ENCODE results near the gene C10orf53.
"Not testable (repeated sequence)": the region's sequence is repeated elsewhere in the genome, so short reads cannot be mapped to it uniquely, and the experiment has no call there.

C10orf53 gene

DNA sequence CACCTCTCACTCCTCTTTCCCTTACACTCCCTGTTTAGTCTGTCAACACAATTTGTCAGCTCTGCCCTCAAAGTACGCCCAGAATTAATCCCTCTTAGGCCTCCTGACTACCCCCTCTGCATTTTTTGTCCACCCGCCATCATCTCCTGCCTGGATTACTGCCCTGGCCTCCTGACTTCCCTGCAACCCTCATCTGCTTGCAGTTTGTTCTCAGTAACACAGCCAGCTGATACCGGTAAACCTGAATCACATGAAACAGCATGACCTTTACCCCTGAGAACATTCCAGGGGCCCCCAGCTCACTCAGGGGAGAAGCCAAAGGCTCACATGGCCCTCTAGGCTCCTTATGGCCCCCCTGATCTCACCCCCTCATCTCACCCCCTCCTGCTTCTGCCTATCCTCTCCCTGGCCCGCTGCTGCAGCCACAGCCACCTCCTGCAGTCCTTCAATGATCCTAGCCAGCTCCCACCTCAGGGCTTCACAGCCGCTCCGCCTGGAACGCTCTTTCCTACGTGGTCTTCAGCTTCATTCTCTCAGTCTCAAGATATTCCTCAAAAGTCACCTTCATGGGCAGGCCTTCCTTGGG is 8.9 kb downstream of the C10orf53 start:
- no peak for FAIRE-seq

GRCh38 chr10:49688920-49689319 is 9.5 kb downstream of the C10orf53 start:
- FAIRE-seq: no peak

- no peak for FAIRE-seq
Measured at GRCh38 chr10:49689882-49690510, 10.5 kb downstream of the C10orf53 start.

GRCh38 chr10:49690698-49691356 is 11.4 kb downstream of the C10orf53 start:
- FAIRE-seq: no peak

GRCh38 chr10:49691588-49691987 is 12.1 kb downstream of the C10orf53 start:
- no peak for FAIRE-seq

DNA sequence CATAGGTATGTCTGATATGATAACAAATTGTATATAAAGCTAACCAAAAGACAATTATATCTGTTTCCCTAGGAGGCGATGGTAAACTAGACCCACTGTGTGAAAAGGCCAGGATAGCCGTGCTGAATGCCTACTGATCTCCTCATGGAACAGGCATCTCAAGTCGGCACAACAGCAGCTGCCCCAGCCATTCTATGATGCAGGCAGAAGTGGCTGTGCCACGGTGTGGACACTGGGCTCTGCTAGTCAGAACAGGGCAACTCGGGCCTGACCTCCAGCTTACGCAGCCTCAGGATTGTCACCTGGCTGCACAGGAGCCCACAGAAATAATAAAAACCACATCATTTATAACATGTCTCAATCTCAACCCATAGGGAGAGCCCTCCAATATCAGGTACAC is 15.0 kb downstream of the C10orf53 start:
- FAIRE-seq: no peak

GRCh38 chr10:49696311-49696710 is 16.9 kb downstream of the C10orf53 start:
- FAIRE-seq: no peak

- no peak for FAIRE-seq
Measured at GRCh38 chr10:49698679-49699078, 19.2 kb downstream of the C10orf53 start.

GRCh38 chr10:49700211-49700610 is 20.8 kb downstream of the C10orf53 start:
- FAIRE-seq: no peak

- FAIRE-seq: no peak
Measured at GRCh38 chr10:49700997-49701396, 21.5 kb downstream of the C10orf53 start.

DNA sequence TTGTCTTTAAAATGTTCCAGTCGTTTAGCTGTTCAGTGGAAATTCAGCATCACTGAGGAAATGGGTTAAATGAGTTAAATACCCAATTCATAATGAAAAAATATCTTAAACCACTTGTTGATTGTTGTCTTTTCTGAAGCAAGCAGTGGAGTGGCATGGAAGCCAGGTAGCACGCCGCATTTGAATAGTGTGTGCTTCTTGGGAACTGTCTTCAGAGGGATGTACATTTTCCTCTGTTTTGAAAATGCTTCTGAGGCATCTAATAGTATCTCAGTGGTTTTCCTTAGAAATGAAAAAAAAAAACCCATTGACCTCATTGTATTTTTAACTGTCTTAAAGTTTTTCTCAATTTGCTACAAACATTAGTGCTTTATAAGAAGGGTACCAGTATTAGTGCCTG is 28.1 kb downstream of the C10orf53 start:
- FAIRE-seq: no peak

GRCh38 chr10:49709934-49710333 is 30.5 kb downstream of the C10orf53 start:
- FAIRE-seq: no peak

DNA sequence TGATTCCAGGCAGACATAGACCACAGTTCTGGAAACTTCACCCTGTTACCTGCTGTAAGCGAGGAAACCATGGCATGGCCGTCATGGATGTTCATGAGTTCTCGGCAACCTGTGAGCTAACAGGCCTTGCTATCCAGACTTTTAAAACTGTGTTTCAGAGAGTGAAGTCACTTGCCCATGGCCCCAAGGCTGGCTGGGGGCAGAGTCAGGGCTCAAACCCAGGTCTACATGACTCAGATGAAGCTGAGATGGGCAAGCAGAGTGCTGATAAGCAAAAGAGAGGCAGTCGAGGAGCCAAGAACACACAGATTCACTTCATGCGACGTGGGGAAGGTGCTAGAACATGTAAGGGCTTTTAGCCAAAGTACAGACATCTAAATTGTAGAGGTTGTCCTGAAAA is 31.5 kb downstream of the C10orf53 start:
- no peak for FAIRE-seq

GRCh38 chr10:49711481-49711880 is 32.0 kb downstream of the C10orf53 start:
- FAIRE-seq: no peak

DNA sequence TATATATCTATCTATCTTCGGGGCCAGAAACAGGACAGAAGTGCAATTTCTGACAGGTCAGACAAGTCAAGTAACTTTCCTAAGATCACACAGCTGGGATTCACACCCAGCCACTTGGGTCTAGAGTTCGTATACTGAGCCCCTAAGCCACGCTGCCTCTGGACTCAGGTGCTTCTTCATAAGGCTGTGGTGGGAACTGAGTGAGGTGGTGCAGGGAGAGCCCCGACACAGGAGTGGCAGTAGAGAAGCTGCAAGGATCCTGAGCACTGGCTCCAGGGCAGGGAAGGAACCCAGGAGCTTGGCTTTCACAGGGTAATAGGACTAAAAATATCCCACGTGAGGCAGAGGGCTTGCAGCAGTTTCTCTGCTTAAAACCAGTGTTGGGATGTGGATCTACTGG is 33.8 kb downstream of the C10orf53 start:
- no peak for FAIRE-seq

GRCh38 chr10:49715157-49715556 is 35.7 kb downstream of the C10orf53 start:
- FAIRE-seq: not testable (repeated sequence)

DNA sequence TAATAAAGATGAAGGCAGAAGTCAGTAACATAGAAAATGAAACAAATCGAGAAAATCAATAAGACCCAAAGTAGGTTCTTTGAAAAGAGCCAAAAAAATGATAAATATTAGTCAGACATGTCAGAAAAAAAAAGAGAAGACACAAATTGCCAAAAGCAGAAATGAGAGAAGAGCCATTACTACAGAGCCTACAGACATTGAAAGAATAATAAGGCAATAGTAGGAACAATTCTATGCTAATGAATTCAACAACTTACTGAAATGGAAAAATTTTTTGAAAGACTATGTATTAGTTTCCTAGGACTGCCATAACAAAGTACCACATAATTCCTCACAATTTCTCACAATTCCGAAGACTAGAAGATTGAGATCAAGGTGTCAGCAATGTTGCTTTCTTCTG is 47.1 kb downstream of the C10orf53 start:
- FAIRE-seq: no peak

DNA sequence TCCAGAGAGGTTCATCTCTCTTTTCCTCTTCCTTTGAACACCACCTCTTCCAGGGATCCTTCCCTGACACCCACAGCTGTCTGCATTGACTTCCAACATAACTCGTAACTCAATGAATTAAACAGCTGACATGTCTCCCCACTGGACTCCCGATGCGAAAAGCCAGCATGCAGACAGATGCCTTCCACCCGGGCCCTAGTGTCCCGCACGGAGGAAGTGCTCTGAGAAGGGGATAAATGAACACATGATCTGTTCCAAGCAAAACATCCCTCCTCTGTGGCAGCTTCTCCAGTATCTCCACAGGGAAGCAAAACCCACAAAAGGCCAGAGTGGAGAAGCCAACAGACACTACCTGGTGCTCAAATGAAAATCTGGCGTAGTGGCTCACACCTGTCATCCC is 54.4 kb downstream of the C10orf53 start:
- no peak for FAIRE-seq

DNA sequence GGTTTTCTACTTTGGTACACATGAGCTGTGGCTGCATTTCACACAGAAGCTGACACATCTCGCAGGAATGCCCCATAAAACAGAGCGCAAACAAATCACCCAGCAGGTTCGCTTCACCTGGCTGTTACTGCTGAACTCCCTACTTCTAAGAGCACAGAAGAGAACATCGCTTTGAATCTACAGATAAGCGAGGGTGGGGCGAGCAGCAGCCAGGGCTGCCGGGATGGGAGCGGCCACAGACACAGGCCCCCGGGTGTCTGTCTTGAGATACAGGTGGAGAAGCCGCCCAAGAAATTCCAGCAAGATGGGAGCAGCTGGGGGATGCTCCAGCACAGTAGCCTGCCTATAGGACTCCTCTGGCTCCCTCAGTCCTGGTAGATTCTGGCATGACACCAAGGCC is 55.2 kb downstream of the C10orf53 start:
- FAIRE-seq: no peak

- FAIRE-seq: no peak
Measured at GRCh38 chr10:49735161-49735560, 55.7 kb downstream of the C10orf53 start.

GRCh38 chr10:49735848-49736563 is 56.6 kb downstream of the C10orf53 start:
- FAIRE-seq: no peak

DNA sequence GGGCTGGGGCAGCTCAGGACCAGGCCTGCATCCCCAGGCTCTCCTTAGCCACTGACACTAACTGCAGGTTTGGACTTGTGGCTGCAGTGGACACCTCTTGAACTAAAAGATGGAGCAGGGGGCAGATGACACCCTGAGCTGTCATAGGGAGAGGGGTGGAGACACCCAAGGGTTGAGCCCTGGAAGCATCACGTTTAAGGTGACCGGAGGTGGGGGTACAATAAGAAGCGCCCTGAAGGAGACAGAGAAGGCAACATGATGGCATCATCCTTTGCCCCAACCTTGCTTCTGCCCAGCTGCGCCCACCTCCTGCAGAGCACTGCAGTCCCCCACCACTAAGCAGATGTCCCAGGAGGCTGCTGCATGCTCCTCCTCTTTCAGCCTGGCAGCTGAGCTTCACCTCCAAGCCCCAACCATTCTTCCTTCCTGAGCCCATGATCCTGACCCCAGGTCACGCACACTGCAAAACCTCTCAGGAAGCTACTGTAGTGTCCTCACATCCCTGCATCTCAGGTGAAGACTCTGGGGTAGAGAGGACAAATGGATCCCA is 57.2 kb downstream of the C10orf53 start:
- no peak for FAIRE-seq

- no peak for FAIRE-seq
Measured at GRCh38 chr10:49737474-49738201, 58.2 kb downstream of the C10orf53 start.

Measured in colon (tissue), 2 donors.